GM18858 (cell line): ENCODE data around the gene ADCK2.
"Not testable (repeated sequence)": the region's sequence is repeated elsewhere in the genome, so short reads cannot be mapped to it uniquely, and the experiment has no call there.

Experiments used
- ATAC-seq: cut with Tn5 transposase; IDR thresholded peaks from one replicate; pipeline ENCODE4 v1.9.1; 2021; ENCODE audit not compliant: unreplicated experiment

ADCK2 gene

GRCh38 chr7:140738280-140738679 lies 65.5 kb downstream of the ADCK2 start:
- ATAC-seq = no peak

GRCh38 chr7:140743255-140743654 lies 70.5 kb downstream of the ADCK2 start:
- not testable (repeated sequence) for ATAC-seq

- ATAC-seq = no peak
Measured at GRCh38 chr7:140744005-140744404, 71.3 kb downstream of the ADCK2 start.
